Loucy (cell line): Measurements from ENCODE around the gene SEC14L2.

Experiments used
- H2AFZ ChIP-seq: fragments of 200-600 bp; sonication (generic); 2 replicates; pipeline ENCODE4 v1.6.0; 2016; ENCODE audit warnings: antibody characterized with exemption, mild to moderate bottlenecking, low read length, moderate library complexity
- H3F3A ChIP-seq: fragments of 200-600 bp; 2 replicates; pipeline ENCODE4 v1.6.0; 2016; ENCODE audit warnings: antibody characterized with exemption, low read depth, mild to moderate bottlenecking
- H3K27me3 ChIP-seq: fragments of 200-600 bp; sonication (generic); 2 replicates; pipeline ENCODE4 v1.6.1; 2014; ENCODE audit warnings: low read length, mild to moderate bottlenecking; ENCODE audit not compliant: insufficient read depth, poor library complexity, severe bottlenecking
- H3K36me3 ChIP-seq: fragments of 200-600 bp; sonication (generic); 2 replicates; pipeline ENCODE4 v1.6.1; 2016; ENCODE audit warnings: low read length; ENCODE audit not compliant: insufficient read depth
- H3K4me1 ChIP-seq: fragments of 200-600 bp; sonication (generic); 2 replicates; pipeline ENCODE4 v1.5.1; 2014; ENCODE audit warnings: low read length, mild to moderate bottlenecking; ENCODE audit not compliant: insufficient read depth, poor library complexity, severe bottlenecking
- H3K4me2 ChIP-seq: fragments of 200-600 bp; sonication (generic); 2 replicates; pipeline ENCODE4 v1.6.0; 2014; ENCODE audit warnings: antibody characterized with exemption, low read length, low read depth, mild to moderate bottlenecking; ENCODE audit not compliant: poor library complexity, severe bottlenecking
- H3K4me3 ChIP-seq: fragments of 200-600 bp; sonication (generic); 2 replicates; pipeline ENCODE4 v1.5.1; 2014; ENCODE audit warnings: low read length, mild to moderate bottlenecking, mixed read lengths; ENCODE audit not compliant: poor library complexity, severe bottlenecking
- H3K79me2 ChIP-seq: fragments of 200-600 bp; sonication (generic); 2 replicates; pipeline ENCODE4 v1.6.1; 2014; ENCODE audit warnings: low read length; ENCODE audit not compliant: insufficient read depth
- H3K9ac ChIP-seq: fragments of 200-600 bp; sonication (generic); 2 replicates; pipeline ENCODE4 v1.6.0; 2014; ENCODE audit warnings: mild to moderate bottlenecking, low read depth, low read length, moderate library complexity; ENCODE audit not compliant: poor library complexity, severe bottlenecking
- H3K9me2 ChIP-seq: fragments of 200-600 bp; sonication (generic); replicated peaks from 2 replicates; pipeline ENCODE4 v1.6.1; 2016; ENCODE audit warnings: low read depth, low read length, mixed read lengths
- H3K9me3 ChIP-seq: fragments of 200-600 bp; sonication (generic); 2 replicates; pipeline ENCODE4 v1.6.1; 2014; ENCODE audit warnings: mild to moderate bottlenecking, antibody characterized with exemption, low read length, low read depth; ENCODE audit not compliant: insufficient read depth
- H4K20me1 ChIP-seq: fragments of 200-600 bp; sonication (generic); 2 replicates; pipeline ENCODE4 v1.6.0; 2014; ENCODE audit warnings: antibody characterized with exemption, low read length, mild to moderate bottlenecking; ENCODE audit not compliant: insufficient read depth, poor library complexity, severe bottlenecking
- EZH2phosphoT487 ChIP-seq: fragments of 200-600 bp; IDR thresholded peaks from 2 replicates; pipeline ENCODE4 v1.6.1; 2018; ENCODE audit warnings: antibody characterized with exemption, mild to moderate bottlenecking, moderate library complexity, borderline replicate concordance
- TF ChIP-seq, protein P1 (sequence below): fragments of 200-600 bp; sonication (generic); conservative IDR thresholded peaks from 2 replicates; pipeline ENCODE4 v1.5.1; 2014; ENCODE audit warnings: mild to moderate bottlenecking, antibody characterized with exemption, low read length

SEC14L2 gene

DNA sequence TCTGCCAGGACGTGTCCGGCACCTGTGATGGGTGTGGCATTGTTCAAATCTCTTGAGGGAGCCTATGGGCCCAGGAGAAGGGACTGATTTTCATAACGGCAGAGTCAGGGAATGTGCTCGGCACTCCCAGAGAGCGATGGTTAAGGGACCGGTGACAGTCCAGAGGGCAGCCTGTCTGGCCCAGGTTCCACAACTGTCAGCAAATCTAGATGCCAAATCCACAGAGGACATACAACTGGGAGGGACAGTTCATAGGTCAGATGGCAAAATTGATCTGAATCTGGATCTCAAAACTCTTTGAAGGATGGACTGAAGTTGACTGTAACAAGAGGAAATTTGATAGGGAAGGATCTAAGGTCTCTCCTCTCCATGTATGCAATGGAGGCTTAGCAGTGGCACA, 7.5 kb downstream of the SEC14L2 start:
- no peak overlapping the region for H2AFZ ChIP-seq
- H3K36me3 ChIP-seq = peaks cover 29% of the 10 kb centered on the region; the same call in 1 of the 2 replicates
- H3K4me3 ChIP-seq = no peak overlapping the region

DNA sequence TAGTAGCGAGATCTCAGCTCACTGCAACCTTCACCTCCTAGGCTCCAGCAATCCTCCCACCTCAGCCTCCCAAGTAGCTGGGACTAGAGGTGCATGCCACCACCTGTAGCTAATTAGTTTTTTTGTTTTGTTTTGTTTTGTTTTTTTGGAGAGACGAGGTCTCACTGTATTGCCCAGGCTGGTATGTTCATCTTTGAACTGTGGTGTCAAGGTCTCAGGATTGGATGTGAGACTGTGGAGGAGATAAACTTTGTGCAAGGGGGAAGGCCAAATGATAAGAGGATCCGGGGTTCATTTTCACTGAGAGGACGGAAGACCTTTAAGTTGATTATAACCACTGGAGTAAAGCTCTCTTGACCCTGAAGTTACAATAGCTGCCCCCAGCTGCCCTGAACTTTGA, 8.9 kb downstream of the SEC14L2 start:
- Histone ChIP-seq H3K27me3 (no peaks in the 10 kb centered on the region), H3K4me2 (no peak overlapping the region), H2AFZ (no peak overlapping the region), H3K4me3 (no peak overlapping the region), H4K20me1 (peaks cover 5% of the 10 kb centered on the region), H3K36me3 (peaks cover 37% of the 10 kb centered on the region; the same call in 1 of the 2 replicates), H3K4me1 (peaks cover 15% of the 10 kb centered on the region), H3K9ac (no peak overlapping the region), H3F3A (no peaks in the 10 kb centered on the region), H3K9me2 (no peaks in the 10 kb centered on the region), H3K9me3 (no peaks in the 10 kb centered on the region), H3K79me2 (no peaks in the 10 kb centered on the region; the same call in 1 of the 2 replicates)
- TF ChIP-seq, protein P1, sequence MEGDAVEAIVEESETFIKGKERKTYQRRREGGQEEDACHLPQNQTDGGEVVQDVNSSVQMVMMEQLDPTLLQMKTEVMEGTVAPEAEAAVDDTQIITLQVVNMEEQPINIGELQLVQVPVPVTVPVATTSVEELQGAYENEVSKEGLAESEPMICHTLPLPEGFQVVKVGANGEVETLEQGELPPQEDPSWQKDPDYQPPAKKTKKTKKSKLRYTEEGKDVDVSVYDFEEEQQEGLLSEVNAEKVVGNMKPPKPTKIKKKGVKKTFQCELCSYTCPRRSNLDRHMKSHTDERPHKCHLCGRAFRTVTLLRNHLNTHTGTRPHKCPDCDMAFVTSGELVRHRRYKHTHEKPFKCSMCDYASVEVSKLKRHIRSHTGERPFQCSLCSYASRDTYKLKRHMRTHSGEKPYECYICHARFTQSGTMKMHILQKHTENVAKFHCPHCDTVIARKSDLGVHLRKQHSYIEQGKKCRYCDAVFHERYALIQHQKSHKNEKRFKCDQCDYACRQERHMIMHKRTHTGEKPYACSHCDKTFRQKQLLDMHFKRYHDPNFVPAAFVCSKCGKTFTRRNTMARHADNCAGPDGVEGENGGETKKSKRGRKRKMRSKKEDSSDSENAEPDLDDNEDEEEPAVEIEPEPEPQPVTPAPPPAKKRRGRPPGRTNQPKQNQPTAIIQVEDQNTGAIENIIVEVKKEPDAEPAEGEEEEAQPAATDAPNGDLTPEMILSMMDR = no peak
- no peak for TF ChIP-seq EZH2phosphoT487

More for the DNA sequence above, 7.5 kb downstream of the SEC14L2 start:
- H3K27me3 ChIP-seq = no peaks in the 10 kb centered on the region
- H3K9me3 ChIP-seq = no peaks in the 10 kb centered on the region
- H3K4me1 ChIP-seq = peaks cover 15% of the 10 kb centered on the region
- peaks cover 5% of the 10 kb centered on the region for H4K20me1 ChIP-seq
- no peak overlapping the region for H3K9ac ChIP-seq
- no peaks in the 10 kb centered on the region for H3F3A ChIP-seq
- TF ChIP-seq, protein P1 = no peak
- no peak for TF ChIP-seq EZH2phosphoT487
- no peak overlapping the region for H3K4me2 ChIP-seq
- peaks cover 9% of the 10 kb centered on the region; the same call in 1 of the 2 replicates for H3K79me2 ChIP-seq
- H3K9me2 ChIP-seq = no peaks in the 10 kb centered on the region

GRCh38 chr22:30406400-30406799, 9.6 kb downstream of the SEC14L2 start:
- no peak overlapping the region for H3K9ac ChIP-seq
- H3K27me3 ChIP-seq = no peaks in the 10 kb centered on the region
- H3F3A ChIP-seq = no peaks in the 10 kb centered on the region
- no peak overlapping the region for H3K4me3 ChIP-seq
- TF ChIP-seq, protein P1 = no peak
- TF ChIP-seq EZH2phosphoT487 = no peak
- peaks cover 15% of the 10 kb centered on the region for H3K4me1 ChIP-seq
- no peak overlapping the region for H3K4me2 ChIP-seq
- H4K20me1 ChIP-seq = peaks cover 5% of the 10 kb centered on the region
- H3K79me2 ChIP-seq = no peaks in the 10 kb centered on the region; the same call in 1 of the 2 replicates
- peaks cover 40% of the 10 kb centered on the region; the same call in 1 of the 2 replicates for H3K36me3 ChIP-seq
- no peaks in the 10 kb centered on the region for H3K9me2 ChIP-seq
- H3K9me3 ChIP-seq = no peaks in the 10 kb centered on the region
- H2AFZ ChIP-seq = no peak overlapping the region
